GM18519 (cell line): ENCODE data around the gene GPC6.

Experiments
- ATAC-seq: cut with Tn5 transposase; IDR thresholded peaks from one replicate; pipeline ENCODE4 v1.9.1; 2021; ENCODE audit warnings: mild to moderate bottlenecking, moderate library complexity; ENCODE audit not compliant: unreplicated experiment, low FRiP score

The GPC6 gene

GRCh38 chr13:93723316-93723715, 496.7 kb downstream of the GPC6 start:
- ATAC-seq = no peak

GRCh38 chr13:93724187-93724586, 497.6 kb downstream of the GPC6 start:
- ATAC-seq = no peak

GRCh38 chr13:93726173-93726957, 499.8 kb downstream of the GPC6 start:
- ATAC-seq = no peak

GRCh38 chr13:93727211-93728141, 500.9 kb downstream of the GPC6 start:
- ATAC-seq = no peak

- no peak for ATAC-seq
Measured at GRCh38 chr13:93729383-93729782, 502.8 kb downstream of the GPC6 start.

- no peak for ATAC-seq
Measured at GRCh38 chr13:93730780-93731179, 504.2 kb downstream of the GPC6 start.

GRCh38 chr13:93732186-93732585, 505.6 kb downstream of the GPC6 start:
- no peak for ATAC-seq

- ATAC-seq = no peak
Measured at GRCh38 chr13:93736081-93736480, 509.5 kb downstream of the GPC6 start.

- ATAC-seq = no peak
Measured at GRCh38 chr13:93736909-93737308, 510.3 kb downstream of the GPC6 start.

GRCh38 chr13:93740334-93740733, 513.7 kb downstream of the GPC6 start:
- ATAC-seq = no peak

GRCh38 chr13:93744033-93744432, 517.4 kb downstream of the GPC6 start:
- ATAC-seq = no peak

- no peak for ATAC-seq
Measured at GRCh38 chr13:93744886-93745285, 518.3 kb downstream of the GPC6 start.

GRCh38 chr13:93745884-93746283, 519.3 kb downstream of the GPC6 start:
- no peak for ATAC-seq

GRCh38 chr13:93746589-93746988, 520.0 kb downstream of the GPC6 start:
- ATAC-seq = no peak

- peak; percentile 18 for ATAC-seq
Measured at GRCh38 chr13:93750676-93751075, 524.1 kb downstream of the GPC6 start.

- peak; percentile 98 for ATAC-seq
Measured at GRCh38 chr13:93751117-93751516, 524.5 kb downstream of the GPC6 start.

GRCh38 chr13:93752541-93752940, 525.9 kb downstream of the GPC6 start:
- ATAC-seq = no peak

- ATAC-seq = no peak
Measured at GRCh38 chr13:93753639-93754038, 527.0 kb downstream of the GPC6 start.

GRCh38 chr13:93755341-93755740, 528.7 kb downstream of the GPC6 start:
- ATAC-seq = no peak

- no peak for ATAC-seq
Measured at GRCh38 chr13:93758575-93758974, 532.0 kb downstream of the GPC6 start.

- ATAC-seq = no peak
Measured at GRCh38 chr13:93762708-93763426, 536.3 kb downstream of the GPC6 start.
